Fibroblast of lung (primary cell): Measurements from ENCODE around the gene MICOS13.

ENCODE experiments used
- CTCF ChIP-seq, 2 donors: IDR thresholded peaks in 1 of 2; conservative IDR thresholded peaks in 1 of 2; 1 replicate in 1 of 2; 2 replicates in 1 of 2; pipeline ENCODE4 v1.5.1; 2011 to 2012; ENCODE audit warnings: low read length in 2 of 2, control low read depth in 1 of 2, inconsistent platforms in 1 of 2, low read depth in 1 of 2, mild to moderate bottlenecking in 1 of 2
- EZH2 ChIP-seq: IDR thresholded peaks from 2 replicates; pipeline ENCODE4 v1.5.1; 2012; ENCODE audit warnings: low read length, control low read depth, mild to moderate bottlenecking; ENCODE audit errors: missing control alignments

GRCh38 chr19:5664515-5664914 is 15.8 kb downstream of the MICOS13 start:
- TF ChIP-seq CTCF (conservative IDR thresholded peaks at IDR 0.05 in 1 of 2, IDR thresholded peaks at IDR 0.05 in 1 of 2; ENCODE audit: low read depth in 1 of 2, low read length in 2 of 2), result no peak
- TF ChIP-seq EZH2, result no peak
